GM23338 (cell line): ENCODE results near the gene INPPL1. TPM values are rescaled to one million over a fixed set of nuclear protein-coding genes. Genes with fewer than 3 reads are reported as not detected.

Source experiments
- ATAC-seq: fragments of 200-7000 bp; cut with Tn5 transposase; 3 replicates; pipeline ENCODE4 v1.9.1; 2020
- DNase-seq: peaks from one replicate; pipeline ENCODE4 v3.0.0-alpha.2; 2015; ENCODE audit warnings: low spot score
- H2AFZ ChIP-seq: fragments of 200-600 bp; sonication (generic); 2 replicates; pipeline ENCODE4 v1.8.0; 2016; ENCODE audit warnings: antibody characterized with exemption, mild to moderate bottlenecking, moderate library complexity
- H3F3A ChIP-seq: fragments of 200-600 bp; sonication (generic); replicated peaks from 2 replicates; pipeline ENCODE4 v1.8.0; 2017; ENCODE audit warnings: antibody characterized with exemption, mixed run types, low read depth
- H3K27ac ChIP-seq: fragments of 200-600 bp; sonication (generic); 2 replicates; pipeline ENCODE4 v1.6.1; 2016; ENCODE audit warnings: low read depth
- H3K27me3 ChIP-seq: fragments of 200-600 bp; sonication (generic); 2 replicates; pipeline ENCODE4 v1.8.0; 2016; ENCODE audit warnings: mild to moderate bottlenecking, mixed run types, moderate library complexity; ENCODE audit not compliant: insufficient read depth
- H3K36me3 ChIP-seq: fragments of 200-600 bp; sonication (generic); 2 replicates; pipeline ENCODE4 v1.8.0; 2016; ENCODE audit warnings: mild to moderate bottlenecking; ENCODE audit not compliant: insufficient read depth
- H3K4me1 ChIP-seq: fragments of 200-600 bp; sonication (generic); 2 replicates; pipeline ENCODE4 v1.8.0; 2016; ENCODE audit warnings: mild to moderate bottlenecking, moderate library complexity; ENCODE audit not compliant: insufficient read depth
- H3K4me2 ChIP-seq: fragments of 200-600 bp; sonication (generic); 2 replicates; pipeline ENCODE4 v1.7.1; 2017; ENCODE audit warnings: mixed run types
- H3K4me3 ChIP-seq: fragments of 200-600 bp; sonication (generic); 2 replicates; pipeline ENCODE4 v1.6.1; 2016; ENCODE audit warnings: mixed run types
- H3K79me2 ChIP-seq: fragments of 200-600 bp; sonication (generic); replicated peaks from 2 replicates; pipeline ENCODE4 v1.8.0; 2017; ENCODE audit warnings: mild to moderate bottlenecking; ENCODE audit not compliant: insufficient read depth
- H3K9me2 ChIP-seq: fragments of 200-600 bp; sonication (generic); 2 replicates; pipeline ENCODE4 v1.8.0; 2017; ENCODE audit not compliant: insufficient read depth
- H4K20me1 ChIP-seq: fragments of 200-600 bp; sonication (generic); replicated peaks from 2 replicates; pipeline ENCODE4 v1.8.0; 2017; ENCODE audit warnings: mild to moderate bottlenecking; ENCODE audit not compliant: insufficient read depth
- H3K27ac Mint-ChIP-seq: 2 replicates; pipeline ENCODE4 v1.8.0; 2020; ENCODE audit warnings: inconsistent platforms, mild to moderate bottlenecking, moderate library complexity, mixed read lengths
- H3K27me3 Mint-ChIP-seq: 3 replicates; pipeline ENCODE4 v1.8.0; 2022; ENCODE audit warnings: low read depth, mild to moderate bottlenecking, moderate library complexity, mixed read lengths, inconsistent platforms; ENCODE audit not compliant: insufficient read depth, poor library complexity
- H3K36me3 Mint-ChIP-seq: 3 replicates; pipeline ENCODE4 v1.8.0; 2021; ENCODE audit warnings: low read depth, mild to moderate bottlenecking, inconsistent platforms, moderate library complexity, mixed read lengths
- H3K4me1 Mint-ChIP-seq: 3 replicates; pipeline ENCODE4 v1.8.0; 2020; ENCODE audit warnings: mild to moderate bottlenecking, inconsistent platforms, mixed read lengths
- H3K4me3 Mint-ChIP-seq: 3 replicates; pipeline ENCODE4 v1.8.0; 2021; ENCODE audit warnings: moderate library complexity, mild to moderate bottlenecking, inconsistent platforms, mixed read lengths
- H3K9me3 Mint-ChIP-seq: 3 replicates; pipeline ENCODE4 v1.8.0; 2020; ENCODE audit warnings: moderate library complexity, mild to moderate bottlenecking, inconsistent platforms, mixed read lengths
- CREB1 ChIP-seq: fragments of 250-450 bp; sonication (Bioruptor Pico); IDR thresholded peaks from 2 replicates; pipeline ENCODE4 v1.5.0; 2020; ENCODE audit warnings: low read depth, mild to moderate bottlenecking, moderate library complexity
- EZH2 ChIP-seq: fragments of 200-600 bp; sonication (generic); IDR thresholded peaks from one replicate; pipeline ENCODE4 v1.8.0; 2017; ENCODE audit warnings: antibody characterized with exemption, mild to moderate bottlenecking, low read depth; ENCODE audit not compliant: unreplicated experiment
- STAT1 ChIP-seq: IDR thresholded peaks from one replicate; pipeline ENCODE4 v1.6.1; 2016; ENCODE audit warnings: antibody characterized with exemption; ENCODE audit not compliant: unreplicated experiment
- ZNF114 ChIP-seq: fragments of 250-450 bp; sonication (Bioruptor Pico); IDR thresholded peaks from 2 replicates; pipeline ENCODE4 v1.5.0; 2020; ENCODE audit warnings: mild to moderate bottlenecking, moderate library complexity
- polyA plus RNA-seq: library from polyadenylated mRNA; unstranded; fragments of >200 nt; fragmentation: Nextera tagmentation; extraction: Ambion mirVana; gene quantifications from 2 replicates; pipeline ENCODE4 v1.2.1, GENCODE V29; 2016
- total RNA-seq: library from RNA; depleted of rRNA; stranded (reverse); fragments of >200 nt; shearing (Covaris generic); gene quantifications from 2 replicates; pipeline ENCODE4 v1.2.3, GENCODE V29; 2014
- TF ChIP-seq, protein P1 (sequence below), 2 experiments: fragments of 200-600 bp in 1 of 2; sonication (generic) in 1 of 2; conservative IDR thresholded peaks; 2 replicates each; pipeline versions ENCODE4 v1.5.1 to v1.6.1; 2016 to 2017; ENCODE audit warnings: antibody characterized with exemption in 2 of 2, low read depth in 2 of 2, mild to moderate bottlenecking in 2 of 2, moderate library complexity in 1 of 2
- TF ChIP-seq, protein P2 (sequence below): fragments of 250-450 bp; sonication (Bioruptor Pico); IDR thresholded peaks from 2 replicates; pipeline ENCODE4 v1.5.0; 2020; ENCODE audit warnings: mild to moderate bottlenecking, moderate library complexity

Gene INPPL1
- total and polyA plus RNA-seq, 2 experiments from 2014 or later = 21.5 to 54.7 TPM

DNA sequence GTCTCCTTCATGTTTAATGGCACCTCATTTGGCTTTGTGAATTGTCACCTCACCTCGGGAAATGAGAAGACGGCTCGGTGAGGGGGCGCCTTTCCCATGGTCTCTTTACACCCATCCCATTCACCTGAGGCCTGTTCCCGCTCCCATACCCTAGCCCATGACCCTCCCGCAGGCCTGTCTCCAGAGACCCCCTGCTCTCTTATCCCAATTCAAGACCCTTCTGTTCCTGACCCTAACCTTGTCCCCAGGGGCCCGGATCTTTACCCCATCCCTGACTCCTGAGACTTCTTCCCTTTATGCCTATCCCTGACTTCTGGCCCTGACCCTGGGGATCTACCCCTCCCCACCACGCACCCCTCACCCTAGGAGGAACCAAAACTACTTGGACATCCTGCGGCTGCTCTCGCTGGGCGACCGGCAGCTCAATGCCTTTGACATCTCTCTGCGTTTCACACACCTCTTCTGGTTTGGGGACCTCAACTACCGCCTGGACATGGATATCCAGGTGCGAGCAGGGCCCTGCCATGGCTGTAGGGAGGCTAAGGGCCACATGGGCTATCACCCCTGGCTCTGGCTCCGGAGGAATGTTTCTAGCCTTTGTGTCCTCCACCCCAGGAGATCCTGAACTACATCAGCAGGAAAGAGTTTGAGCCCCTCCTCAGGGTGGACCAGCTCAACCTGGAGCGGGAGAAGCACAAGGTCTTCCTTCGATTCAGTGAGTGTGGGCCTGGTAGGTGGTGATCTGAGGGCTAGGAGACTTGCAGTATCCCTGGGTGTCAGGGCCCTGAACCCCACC is 7.9 kb downstream of the INPPL1 start (continued):
- TF ChIP-seq, protein P1, sequence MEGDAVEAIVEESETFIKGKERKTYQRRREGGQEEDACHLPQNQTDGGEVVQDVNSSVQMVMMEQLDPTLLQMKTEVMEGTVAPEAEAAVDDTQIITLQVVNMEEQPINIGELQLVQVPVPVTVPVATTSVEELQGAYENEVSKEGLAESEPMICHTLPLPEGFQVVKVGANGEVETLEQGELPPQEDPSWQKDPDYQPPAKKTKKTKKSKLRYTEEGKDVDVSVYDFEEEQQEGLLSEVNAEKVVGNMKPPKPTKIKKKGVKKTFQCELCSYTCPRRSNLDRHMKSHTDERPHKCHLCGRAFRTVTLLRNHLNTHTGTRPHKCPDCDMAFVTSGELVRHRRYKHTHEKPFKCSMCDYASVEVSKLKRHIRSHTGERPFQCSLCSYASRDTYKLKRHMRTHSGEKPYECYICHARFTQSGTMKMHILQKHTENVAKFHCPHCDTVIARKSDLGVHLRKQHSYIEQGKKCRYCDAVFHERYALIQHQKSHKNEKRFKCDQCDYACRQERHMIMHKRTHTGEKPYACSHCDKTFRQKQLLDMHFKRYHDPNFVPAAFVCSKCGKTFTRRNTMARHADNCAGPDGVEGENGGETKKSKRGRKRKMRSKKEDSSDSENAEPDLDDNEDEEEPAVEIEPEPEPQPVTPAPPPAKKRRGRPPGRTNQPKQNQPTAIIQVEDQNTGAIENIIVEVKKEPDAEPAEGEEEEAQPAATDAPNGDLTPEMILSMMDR (conservative IDR thresholded peaks at IDR 0.05; ENCODE audit: low read depth in 2 of 2) = no peak
- TF ChIP-seq, protein P2, sequence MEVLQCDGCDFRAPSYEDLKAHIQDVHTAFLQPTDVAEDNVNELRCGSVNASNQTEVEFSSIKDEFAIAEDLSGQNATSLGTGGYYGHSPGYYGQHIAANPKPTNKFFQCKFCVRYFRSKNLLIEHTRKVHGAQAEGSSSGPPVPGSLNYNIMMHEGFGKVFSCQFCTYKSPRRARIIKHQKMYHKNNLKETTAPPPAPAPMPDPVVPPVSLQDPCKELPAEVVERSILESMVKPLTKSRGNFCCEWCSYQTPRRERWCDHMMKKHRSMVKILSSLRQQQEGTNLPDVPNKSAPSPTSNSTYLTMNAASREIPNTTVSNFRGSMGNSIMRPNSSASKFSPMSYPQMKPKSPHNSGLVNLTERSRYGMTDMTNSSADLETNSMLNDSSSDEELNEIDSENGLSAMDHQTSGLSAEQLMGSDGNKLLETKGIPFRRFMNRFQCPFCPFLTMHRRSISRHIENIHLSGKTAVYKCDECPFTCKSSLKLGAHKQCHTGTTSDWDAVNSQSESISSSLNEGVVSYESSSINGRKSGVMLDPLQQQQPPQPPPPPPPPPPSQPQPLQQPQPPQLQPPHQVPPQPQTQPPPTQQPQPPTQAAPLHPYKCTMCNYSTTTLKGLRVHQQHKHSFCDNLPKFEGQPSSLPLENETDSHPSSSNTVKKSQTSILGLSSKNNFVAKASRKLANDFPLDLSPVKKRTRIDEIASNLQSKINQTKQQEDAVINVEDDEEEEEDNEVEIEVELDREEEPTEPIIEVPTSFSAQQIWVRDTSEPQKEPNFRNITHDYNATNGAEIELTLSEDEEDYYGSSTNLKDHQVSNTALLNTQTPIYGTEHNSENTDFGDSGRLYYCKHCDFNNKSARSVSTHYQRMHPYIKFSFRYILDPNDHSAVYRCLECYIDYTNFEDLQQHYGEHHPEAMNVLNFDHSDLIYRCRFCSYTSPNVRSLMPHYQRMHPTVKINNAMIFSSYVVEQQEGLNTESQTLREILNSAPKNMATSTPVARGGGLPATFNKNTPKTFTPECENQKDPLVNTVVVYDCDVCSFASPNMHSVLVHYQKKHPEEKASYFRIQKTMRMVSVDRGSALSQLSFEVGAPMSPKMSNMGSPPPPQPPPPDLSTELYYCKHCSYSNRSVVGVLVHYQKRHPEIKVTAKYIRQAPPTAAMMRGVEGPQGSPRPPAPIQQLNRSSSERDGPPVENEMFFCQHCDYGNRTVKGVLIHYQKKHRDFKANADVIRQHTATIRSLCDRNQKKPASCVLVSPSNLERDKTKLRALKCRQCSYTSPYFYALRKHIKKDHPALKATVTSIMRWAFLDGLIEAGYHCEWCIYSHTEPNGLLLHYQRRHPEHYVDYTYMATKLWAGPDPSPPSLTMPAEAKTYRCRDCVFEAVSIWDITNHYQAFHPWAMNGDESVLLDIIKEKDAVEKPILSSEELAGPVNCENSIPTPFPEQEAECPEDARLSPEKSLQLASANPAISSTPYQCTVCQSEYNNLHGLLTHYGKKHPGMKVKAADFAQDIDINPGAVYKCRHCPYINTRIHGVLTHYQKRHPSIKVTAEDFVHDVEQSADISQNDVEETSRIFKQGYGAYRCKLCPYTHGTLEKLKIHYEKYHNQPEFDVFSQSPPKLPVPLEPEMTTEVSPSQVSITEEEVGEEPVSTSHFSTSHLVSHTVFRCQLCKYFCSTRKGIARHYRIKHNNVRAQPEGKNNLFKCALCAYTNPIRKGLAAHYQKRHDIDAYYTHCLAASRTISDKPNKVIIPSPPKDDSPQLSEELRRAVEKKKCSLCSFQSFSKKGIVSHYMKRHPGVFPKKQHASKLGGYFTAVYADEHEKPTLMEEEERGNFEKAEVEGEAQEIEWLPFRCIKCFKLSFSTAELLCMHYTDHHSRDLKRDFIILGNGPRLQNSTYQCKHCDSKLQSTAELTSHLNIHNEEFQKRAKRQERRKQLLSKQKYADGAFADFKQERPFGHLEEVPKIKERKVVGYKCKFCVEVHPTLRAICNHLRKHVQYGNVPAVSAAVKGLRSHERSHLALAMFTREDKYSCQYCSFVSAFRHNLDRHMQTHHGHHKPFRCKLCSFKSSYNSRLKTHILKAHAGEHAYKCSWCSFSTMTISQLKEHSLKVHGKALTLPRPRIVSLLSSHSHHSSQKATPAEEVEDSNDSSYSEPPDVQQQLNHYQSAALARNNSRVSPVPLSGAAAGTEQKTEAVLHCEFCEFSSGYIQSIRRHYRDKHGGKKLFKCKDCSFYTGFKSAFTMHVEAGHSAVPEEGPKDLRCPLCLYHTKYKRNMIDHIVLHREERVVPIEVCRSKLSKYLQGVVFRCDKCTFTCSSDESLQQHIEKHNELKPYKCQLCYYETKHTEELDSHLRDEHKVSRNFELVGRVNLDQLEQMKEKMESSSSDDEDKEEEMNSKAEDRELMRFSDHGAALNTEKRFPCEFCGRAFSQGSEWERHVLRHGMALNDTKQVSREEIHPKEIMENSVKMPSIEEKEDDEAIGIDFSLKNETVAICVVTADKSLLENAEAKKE (CRISPR knock-in tag) = no peak
- no peak for TF ChIP-seq EZH2

DNA sequence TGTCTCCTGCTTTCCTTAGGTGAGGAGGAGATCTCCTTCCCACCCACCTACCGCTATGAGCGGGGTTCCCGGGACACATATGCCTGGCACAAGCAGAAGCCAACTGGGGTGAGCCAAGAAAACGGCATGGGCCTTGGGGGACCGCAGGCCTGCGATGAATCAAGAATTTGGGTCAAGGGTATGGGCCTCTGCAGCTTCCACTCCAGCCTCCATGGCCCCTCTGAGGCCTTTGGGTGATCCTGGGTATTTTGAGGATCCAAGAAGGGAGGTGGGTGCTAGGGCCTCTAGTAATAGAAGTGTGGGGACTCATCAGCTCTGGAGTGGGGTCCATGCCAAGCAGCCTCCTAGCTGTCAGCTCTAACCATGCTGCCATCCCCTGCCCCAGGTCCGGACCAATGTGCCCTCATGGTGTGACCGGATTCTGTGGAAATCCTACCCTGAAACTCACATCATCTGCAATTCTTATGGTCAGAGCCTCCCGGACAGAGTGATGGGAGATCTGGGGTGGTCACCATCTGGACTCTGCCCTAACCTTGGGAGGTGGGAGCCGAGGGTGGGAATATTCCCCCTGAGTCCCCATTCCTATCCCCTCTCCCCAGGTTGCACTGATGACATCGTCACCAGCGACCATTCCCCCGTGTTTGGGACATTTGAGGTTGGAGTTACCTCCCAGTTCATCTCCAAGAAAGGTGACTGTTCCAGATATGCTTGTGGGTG is 8.6 kb downstream of the INPPL1 start:
- H3K79me2 ChIP-seq = no peaks in the 10 kb centered on the region
- no peak overlapping the region for H3K4me3 ChIP-seq
- H3K4me1 ChIP-seq = peaks cover 6% of the 10 kb centered on the region
- no peak overlapping the region for H3K27ac Mint-ChIP-seq
- no peak for ATAC-seq
- H3F3A ChIP-seq = no peaks in the 10 kb centered on the region
- no peaks in the 10 kb centered on the region for H3K27me3 ChIP-seq
- H4K20me1 ChIP-seq = no peaks in the 10 kb centered on the region; the same call in 1 of the 2 replicates
- H3K9me3 Mint-ChIP-seq = no peaks in the 10 kb centered on the region
- H2AFZ ChIP-seq = no peak overlapping the region
- no peaks in the 10 kb centered on the region for H3K9me2 ChIP-seq
- H3K36me3 ChIP-seq = no peaks in the 10 kb centered on the region; the same call in 1 of the 2 replicates
- peaks cover 78% of the 10 kb centered on the region for H3K36me3 Mint-ChIP-seq
- H3K4me3 Mint-ChIP-seq = no peak overlapping the region
- no peak overlapping the region for H3K27ac ChIP-seq
- H3K4me1 Mint-ChIP-seq = peaks cover 8% of the 10 kb centered on the region
- no peak for DNase-seq
- H3K4me2 ChIP-seq = no peak overlapping the region
- peaks cover 12% of the 10 kb centered on the region for H3K27me3 Mint-ChIP-seq
- TF ChIP-seq CREB1 (CRISPR knock-in tag) = no peak
- TF ChIP-seq, protein P1 (conservative IDR thresholded peaks at IDR 0.05; ENCODE audit: low read depth in 2 of 2) = no peak
- no peak for TF ChIP-seq ZNF114 (CRISPR knock-in tag)
- no peak for TF ChIP-seq STAT1
